IMR-90 (cell line): Measurements from ENCODE around the gene PIAS4.

Experiments used
- BHLHE40 ChIP-seq: fragments of 150-350 bp; IDR thresholded peaks from 2 replicates; pipeline ENCODE4 v1.6.1; 2016; ENCODE audit warnings: mild to moderate bottlenecking, low read depth, low read length
- CEBPB ChIP-seq: IDR thresholded peaks from 2 replicates; pipeline ENCODE4 v1.6.1; 2012; ENCODE audit warnings: low read depth, low read length, improper control_type of control experiment
- CTCF ChIP-seq: conservative IDR thresholded peaks from 2 replicates; pipeline ENCODE4 v1.5.1; 2012; ENCODE audit warnings: mild to moderate bottlenecking, low read depth, low read length, improper control_type of control experiment
- MXI1 ChIP-seq: IDR thresholded peaks from 2 replicates; pipeline ENCODE4 v1.6.1; 2012; ENCODE audit warnings: low read depth, mild to moderate bottlenecking, low read length, moderate library complexity, borderline replicate concordance
- POLR2A ChIP-seq: IDR thresholded peaks from 2 replicates; pipeline ENCODE4 v1.6.1; 2012; ENCODE audit warnings: mild to moderate bottlenecking, low read depth, low read length
- RAD21 ChIP-seq: IDR thresholded peaks from 2 replicates; pipeline ENCODE4 v1.6.1; 2012; ENCODE audit warnings: low read length, improper control_type of control experiment
- RFX5 ChIP-seq: IDR thresholded peaks from 2 replicates; pipeline ENCODE4 v1.8.0; 2012; ENCODE audit warnings: low read depth, mild to moderate bottlenecking, low read length, moderate library complexity

GRCh38 chr19:3970313-3970807, 37.2 kb upstream of the PIAS4 start:
- no peak for TF ChIP-seq POLR2A
- no peak for TF ChIP-seq CTCF
- peak; percentile 71 for TF ChIP-seq CEBPB
- no peak for TF ChIP-seq MXI1
- TF ChIP-seq RAD21: no peak
- no peak for TF ChIP-seq BHLHE40
- TF ChIP-seq RFX5: no peak
